ENCODE data around the gene INAVA. TPM values are rescaled to one million over a fixed set of nuclear protein-coding genes. Genes with fewer than 3 reads are reported as not detected.

INAVA gene
- total and polyA plus RNA-seq, 9 of the 15 experiments (the other 6 are each of a cell fraction or from before 2014, with no cell fraction given): 0.09 TPM; not detected in 8

- no peak for TF ChIP-seq HMBOX1 (IDR thresholded peaks at IDR 0.05)
- TF ChIP-seq EZH2 (IDR thresholded peaks at IDR 0.05; ENCODE audit: borderline replicate concordance, low read depth, low read length): no peak
- no peak for TF ChIP-seq ZNF592 (IDR thresholded peaks at IDR 0.05)
- no peak for TF ChIP-seq TCF15 (CRISPR knock-in tag; IDR thresholded peaks at IDR 0.05)
- no peak for TF ChIP-seq E2F8 (IDR thresholded peaks at IDR 0.05; ENCODE audit: low read depth, partially characterized antibody)
- no peak for TF ChIP-seq ID3 (CRISPR knock-in tag; IDR thresholded peaks at IDR 0.05)
- no peak for TF ChIP-seq ID3 (tag; IDR thresholded peaks at IDR 0.05)
- TF ChIP-seq HNRNPK (IDR thresholded peaks at IDR 0.05; ENCODE audit: low read depth, low read length, poor library complexity, severe bottlenecking): no peak
- TF ChIP-seq NELFE (IDR thresholded peaks at IDR 0.05; ENCODE audit: insufficient read depth, insufficient read length): no peak
Measured at GRCh38 chr1:200895801-200896530, 1.3 kb downstream of the INAVA start (continued).
